Measurements from ENCODE around the gene EIF4H.
A peak's percentile ranks its signal among the peaks of the same experiment; 100 is the strongest.
"Not testable (repeated sequence)": the region's sequence is repeated elsewhere in the genome, so short reads cannot be mapped to it uniquely, and the experiment has no call there.

EIF4H gene

DNA sequence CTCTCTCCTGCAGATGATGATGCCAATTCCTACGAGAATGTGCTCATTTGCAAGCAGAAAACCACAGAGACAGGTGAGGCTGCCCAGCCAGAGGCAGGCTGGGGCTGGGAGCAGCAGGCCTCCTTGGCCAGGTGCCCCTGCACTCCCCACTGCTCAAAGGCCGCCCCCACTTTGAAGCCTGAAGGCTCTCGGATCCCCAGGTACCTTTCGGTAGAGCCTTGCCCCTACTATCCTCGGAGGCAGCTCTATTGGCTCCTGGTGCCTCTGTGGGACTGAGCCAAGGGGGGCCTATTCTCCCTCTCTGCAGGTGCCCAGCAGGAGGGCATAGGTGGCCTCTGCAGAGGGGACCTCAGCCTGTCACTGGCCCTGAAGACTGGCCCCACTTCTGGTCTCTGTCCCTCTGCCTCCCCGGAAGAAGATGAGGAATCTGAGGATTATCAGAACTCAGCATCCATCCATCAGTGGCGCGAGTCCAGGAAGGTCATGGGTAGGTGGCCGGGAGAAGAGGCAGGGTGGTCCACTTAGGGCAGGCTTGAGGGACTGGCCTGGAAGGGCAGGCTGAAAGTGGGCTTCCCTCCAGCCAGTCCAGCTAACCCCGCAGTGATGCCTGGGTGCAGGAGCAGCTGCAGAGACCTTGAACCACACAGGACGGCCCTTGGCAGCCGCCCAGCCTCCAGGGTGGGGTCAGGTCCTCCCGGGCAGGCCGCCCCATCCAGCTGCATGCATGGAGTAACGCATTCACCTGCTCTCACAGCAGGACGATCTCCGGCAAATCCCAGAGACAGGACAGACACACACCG, 49.8 kb downstream of the EIF4H start:
- Histone ChIP-seq H3K27me3 (no peaks in the 10 kb centered on the region), H4K20me1 (no peaks in the 10 kb centered on the region; a peak in 1 of 22 replicates), H3K9ac (peak overlapping the region in 9 of 11 experiments; percentile 29 to 87 (median 79); a peak in 17 of 22 replicates), H3K4me3 (peak overlapping the region in 7 of 10 experiments; percentile 21 to 56 (median 49); a peak in 13 of 20 replicates), H3K27ac (peak overlapping the region in 10 of 11 experiments; percentile 66 to 99 (median 97); a peak in 18 of 22 replicates), H3K36me3 (peaks cover 38 to 95% (median 77%) of the 10 kb centered on the region in 11 experiments), H3K4me1 (peaks cover 85 to 100% (median 97%) of the 10 kb centered on the region in 10 experiments), H3K9me3 (replicated peaks in 1 of 11) (no peaks in the 10 kb centered on the region), H3K4me2 (peak overlapping the region; percentile 77 to 100 (median 92))
- TF ChIP-seq Cebpa-rat (IDR thresholded peaks at IDR 0.05), result no peak

- no peak for TF ChIP-seq Cebpa-rat (IDR thresholded peaks at IDR 0.05)
- Histone ChIP-seq H3K4me3 (peak overlapping the region in 7 of 10 experiments; percentile 21 to 56 (median 49); a peak in 11 of 20 replicates), H3K4me2 (peak overlapping the region; percentile 77 to 100 (median 92)), H3K9ac (peak overlapping the region in 9 of 11 experiments; percentile 29 to 87 (median 79); a peak in 17 of 22 replicates), H3K27me3 (no peaks in the 10 kb centered on the region), H3K36me3 (peaks cover 38 to 95% (median 78%) of the 10 kb centered on the region in 11 experiments), H3K27ac (peak overlapping the region in 10 of 11 experiments; percentile 66 to 99 (median 97); a peak in 19 of 22 replicates), H3K4me1 (peaks cover 85 to 100% (median 97%) of the 10 kb centered on the region in 10 experiments), H3K9me3 (replicated peaks in 1 of 11) (peaks cover 0 to 3% (median 0%) of the 10 kb centered on the region in 11 experiments; a peak in 2 of 22 replicates), H4K20me1 (no peaks in the 10 kb centered on the region; a peak in 1 of 22 replicates)
These were observed 50.3 kb downstream of the EIF4H start for GRCh38 chr7:74224511-74224832.

GRCh38 chr7:74224907-74225306, 50.8 kb downstream of the EIF4H start:
- peak overlapping the region in 9 of 11 experiments; percentile 69 to 87 (median 79); a peak in 17 of 22 replicates for H3K9ac ChIP-seq
- peak overlapping the region in 6 of 10 experiments; percentile 21 to 56 (median 49); a peak in 6 of 20 replicates for H3K4me3 ChIP-seq
- H4K20me1 ChIP-seq; H3K27me3 ChIP-seq; H3K9me3 ChIP-seq (replicated peaks in 1 of 11): not testable (repeated sequence)
- peak overlapping the region; percentile 77 to 100 (median 92) for H3K4me2 ChIP-seq
- H3K27ac ChIP-seq, result peak overlapping the region in 10 of 11 experiments; percentile 66 to 99 (median 97); a peak in 19 of 22 replicates
- peaks cover 38 to 95% (median 78%) of the 10 kb centered on the region in 11 experiments for H3K36me3 ChIP-seq
- H3K4me1 ChIP-seq, result peaks cover 85 to 100% (median 97%) of the 10 kb centered on the region in 10 experiments

DNA sequence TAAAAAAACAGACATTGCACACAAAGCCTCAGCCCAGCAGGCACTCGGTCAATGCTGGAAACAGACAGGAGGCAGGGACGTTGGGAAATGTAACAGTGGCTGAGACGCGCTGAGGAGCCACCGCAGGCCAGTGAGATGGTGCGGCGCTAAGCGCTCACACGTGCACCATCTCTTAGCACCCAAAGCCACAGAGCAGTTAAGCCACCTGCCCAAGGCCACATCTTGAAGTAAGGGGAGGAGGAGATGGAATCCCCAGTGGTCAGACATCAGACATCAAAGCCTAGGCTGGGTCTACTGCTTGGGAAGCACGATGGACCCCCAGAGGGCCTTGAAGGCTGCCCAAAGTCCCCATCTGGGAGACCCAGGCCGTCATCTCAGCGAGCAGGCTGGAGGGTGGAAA, 51.2 kb downstream of the EIF4H start:
- Histone ChIP-seq H3K4me2 (peak overlapping the region; percentile 77 to 100 (median 92)), H3K36me3 (peaks cover 38 to 94% (median 78%) of the 10 kb centered on the region in 11 experiments), H3K4me1 (peaks cover 85 to 100% (median 97%) of the 10 kb centered on the region in 10 experiments), H4K20me1 (no peaks in the 10 kb centered on the region), H3K4me3 (no peak overlapping the region), H3K27ac (peak overlapping the region; percentile 53 to 99 (median 97); a peak in 21 of 22 replicates), H3K9me3 (replicated peaks in 1 of 11) (peaks cover 0 to 11% (median 5%) of the 10 kb centered on the region in 11 experiments; a peak in 8 of 22 replicates), H3K27me3 (no peaks in the 10 kb centered on the region), H3K9ac (peak overlapping the region in 10 of 11 experiments; percentile 10 to 87 (median 78); a peak in 17 of 22 replicates)
- peak in 6 of 11 experiments; percentile 14 to 83 (median 56); a peak in 6 of 22 replicates for TF ChIP-seq Cebpa-rat (IDR thresholded peaks at IDR 0.05)

DNA sequence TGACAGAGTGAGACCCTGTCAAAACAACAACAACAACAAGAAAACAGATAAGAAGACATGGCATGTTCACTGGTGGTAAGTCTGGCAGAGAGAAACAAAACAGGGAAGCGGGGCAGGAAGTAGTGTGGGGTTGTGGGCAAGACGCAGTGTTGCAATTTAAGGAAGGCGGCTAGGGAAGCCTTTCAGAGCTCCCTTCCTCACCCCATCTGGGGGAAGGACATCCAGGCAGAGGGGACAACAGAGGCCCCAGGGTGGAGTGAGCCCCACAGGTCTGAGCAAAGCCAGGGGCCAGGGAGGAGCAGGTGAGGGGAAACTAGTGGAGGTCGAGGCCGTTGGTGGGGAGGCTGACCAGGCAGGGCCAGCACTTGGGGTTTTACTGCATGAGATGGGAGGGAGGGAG, 52.5 kb downstream of the EIF4H start:
- TF ChIP-seq Cebpa-rat (IDR thresholded peaks at IDR 0.05), result peak; percentile 60 to 95 (median 92); a peak in 19 of 22 replicates
- Histone ChIP-seq H3K36me3 (peaks cover 34 to 95% (median 79%) of the 10 kb centered on the region in 11 experiments), H3K4me2 (peak overlapping the region; percentile 77 to 100 (median 92)), H3K27me3 (no peaks in the 10 kb centered on the region), H3K4me3 (peak overlapping the region in 5 of 10 experiments; percentile 3 to 46 (median 27); a peak in 3 of 20 replicates), H3K27ac (peak overlapping the region; percentile 53 to 99 (median 97); a peak in 21 of 22 replicates), H3K9ac (peak overlapping the region in 10 of 11 experiments; percentile 51 to 87 (median 78); a peak in 19 of 22 replicates), H4K20me1 (no peaks in the 10 kb centered on the region), H3K4me1 (peaks cover 91 to 100% (median 97%) of the 10 kb centered on the region in 10 experiments), H3K9me3 (replicated peaks in 1 of 11) (peaks cover 0 to 16% (median 5%) of the 10 kb centered on the region in 11 experiments; a peak in 9 of 22 replicates)

DNA sequence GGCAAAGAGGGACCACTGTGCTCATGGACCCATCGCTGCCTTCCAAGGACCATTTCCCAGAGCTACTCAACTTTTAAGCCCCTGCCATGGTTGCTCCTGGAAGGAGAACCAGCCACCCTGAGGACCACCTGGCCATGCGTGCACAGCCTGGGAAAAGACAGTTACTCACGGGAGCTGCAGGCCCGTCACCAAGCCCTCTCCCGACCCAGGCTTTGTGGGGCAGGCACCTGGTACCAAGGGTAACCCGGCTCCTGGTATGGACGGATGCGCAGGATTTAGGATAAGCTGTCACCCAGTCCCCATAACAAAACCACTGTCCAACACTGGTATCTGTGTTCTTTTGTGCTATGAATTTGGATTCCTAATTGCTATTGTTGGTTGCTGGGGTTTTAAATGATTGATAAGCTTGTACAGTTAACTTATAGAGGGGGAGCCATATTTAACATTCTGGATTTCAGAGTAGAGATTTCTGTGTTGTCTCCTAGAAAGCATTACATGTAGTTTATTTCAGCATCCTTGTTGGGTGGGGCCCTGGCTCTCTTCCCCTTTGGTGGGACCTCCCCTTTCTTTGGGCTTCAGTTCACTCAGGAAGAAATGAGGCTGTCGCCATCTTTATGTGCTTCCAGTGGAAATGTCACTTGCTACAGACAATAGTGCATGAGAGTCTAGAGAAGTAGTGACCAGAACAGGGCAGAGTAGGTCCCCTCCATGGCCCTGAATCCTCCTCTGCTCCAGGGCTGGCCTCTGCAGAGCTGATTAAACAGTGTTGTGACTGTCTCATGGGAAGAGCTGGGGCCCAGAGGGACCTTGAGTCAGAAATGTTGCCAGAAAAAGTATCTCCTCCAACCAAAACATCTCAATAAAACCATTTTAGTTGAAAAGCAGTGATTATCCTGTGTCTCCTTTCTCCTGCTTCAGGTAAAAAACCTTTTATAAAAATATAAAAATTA, 55.1 kb downstream of the EIF4H start:
- Histone ChIP-seq H4K20me1 (no peaks in the 10 kb centered on the region), H3K27me3 (no peaks in the 10 kb centered on the region), H3K36me3 (peaks cover 40 to 95% (median 86%) of the 10 kb centered on the region in 11 experiments), H3K4me3 (peak overlapping the region in 5 of 10 experiments; percentile 0 to 31 (median 17); a peak in 5 of 20 replicates), H3K9ac (peak overlapping the region in 9 of 11 experiments; percentile 56 to 77 (median 73); a peak in 18 of 22 replicates), H3K4me1 (peaks cover 74 to 97% (median 85%) of the 10 kb centered on the region in 10 experiments), H3K9me3 (replicated peaks in 1 of 11) (peaks cover 0 to 16% (median 5%) of the 10 kb centered on the region in 11 experiments; a peak in 9 of 22 replicates), H3K4me2 (peak overlapping the region; percentile 63 to 90 (median 81)), H3K27ac (peak overlapping the region; percentile 43 to 99 (median 97); a peak in 21 of 22 replicates)
- no peak for TF ChIP-seq Cebpa-rat (IDR thresholded peaks at IDR 0.05)

GRCh38 chr7:74230446-74231231, 56.5 kb downstream of the EIF4H start:
- TF ChIP-seq Cebpa-rat (IDR thresholded peaks at IDR 0.05), result peak in 9 of 11 experiments; percentile 60 to 96 (median 93); a peak in 16 of 22 replicates
- Histone ChIP-seq H4K20me1 (no peaks in the 10 kb centered on the region), H3K4me2 (peak overlapping the region; percentile 63 to 90 (median 81)), H3K9me3 (replicated peaks in 1 of 11) (peaks cover 0 to 16% (median 5%) of the 10 kb centered on the region in 11 experiments; a peak in 9 of 22 replicates), H3K4me1 (peaks cover 66 to 97% (median 85%) of the 10 kb centered on the region in 10 experiments), H3K9ac (peak overlapping the region in 9 of 11 experiments; percentile 56 to 77 (median 73); a peak in 18 of 22 replicates), H3K4me3 (peak overlapping the region in 1 of 10 experiments; percentile 23; a peak in 1 of 20 replicates), H3K27me3 (no peaks in the 10 kb centered on the region), H3K36me3 (peaks cover 40 to 95% (median 86%) of the 10 kb centered on the region in 11 experiments), H3K27ac (peak overlapping the region; percentile 33 to 99 (median 97); a peak in 21 of 22 replicates)
